ENCODE results near the gene KRT71. TPM values are rescaled to one million over a fixed set of nuclear protein-coding genes. Genes with fewer than 3 reads are reported as not detected.

The KRT71 gene
- total RNA-seq, 1 experiment from 2014 or later = not detected

DNA sequence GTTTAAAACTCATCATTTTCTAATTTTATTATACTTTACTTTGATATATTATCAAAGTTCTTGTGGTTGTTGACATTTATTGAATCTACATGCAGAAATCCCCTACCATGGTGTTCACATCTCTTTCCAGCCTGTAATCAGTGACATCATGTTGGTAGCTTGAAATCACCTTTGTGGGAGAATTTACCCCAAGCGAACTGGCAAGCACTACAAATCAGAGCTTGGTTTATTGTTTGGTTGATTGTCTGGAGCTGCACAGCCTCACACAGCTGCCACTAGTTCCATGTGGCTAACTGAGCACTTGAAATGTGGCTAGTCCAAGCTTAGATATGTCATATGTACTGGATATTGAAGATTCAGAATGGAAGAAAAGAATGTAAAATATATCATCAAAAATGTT lies 17.4 kb downstream of the KRT71 start (continued):
- TF ChIP-seq, protein P1, sequence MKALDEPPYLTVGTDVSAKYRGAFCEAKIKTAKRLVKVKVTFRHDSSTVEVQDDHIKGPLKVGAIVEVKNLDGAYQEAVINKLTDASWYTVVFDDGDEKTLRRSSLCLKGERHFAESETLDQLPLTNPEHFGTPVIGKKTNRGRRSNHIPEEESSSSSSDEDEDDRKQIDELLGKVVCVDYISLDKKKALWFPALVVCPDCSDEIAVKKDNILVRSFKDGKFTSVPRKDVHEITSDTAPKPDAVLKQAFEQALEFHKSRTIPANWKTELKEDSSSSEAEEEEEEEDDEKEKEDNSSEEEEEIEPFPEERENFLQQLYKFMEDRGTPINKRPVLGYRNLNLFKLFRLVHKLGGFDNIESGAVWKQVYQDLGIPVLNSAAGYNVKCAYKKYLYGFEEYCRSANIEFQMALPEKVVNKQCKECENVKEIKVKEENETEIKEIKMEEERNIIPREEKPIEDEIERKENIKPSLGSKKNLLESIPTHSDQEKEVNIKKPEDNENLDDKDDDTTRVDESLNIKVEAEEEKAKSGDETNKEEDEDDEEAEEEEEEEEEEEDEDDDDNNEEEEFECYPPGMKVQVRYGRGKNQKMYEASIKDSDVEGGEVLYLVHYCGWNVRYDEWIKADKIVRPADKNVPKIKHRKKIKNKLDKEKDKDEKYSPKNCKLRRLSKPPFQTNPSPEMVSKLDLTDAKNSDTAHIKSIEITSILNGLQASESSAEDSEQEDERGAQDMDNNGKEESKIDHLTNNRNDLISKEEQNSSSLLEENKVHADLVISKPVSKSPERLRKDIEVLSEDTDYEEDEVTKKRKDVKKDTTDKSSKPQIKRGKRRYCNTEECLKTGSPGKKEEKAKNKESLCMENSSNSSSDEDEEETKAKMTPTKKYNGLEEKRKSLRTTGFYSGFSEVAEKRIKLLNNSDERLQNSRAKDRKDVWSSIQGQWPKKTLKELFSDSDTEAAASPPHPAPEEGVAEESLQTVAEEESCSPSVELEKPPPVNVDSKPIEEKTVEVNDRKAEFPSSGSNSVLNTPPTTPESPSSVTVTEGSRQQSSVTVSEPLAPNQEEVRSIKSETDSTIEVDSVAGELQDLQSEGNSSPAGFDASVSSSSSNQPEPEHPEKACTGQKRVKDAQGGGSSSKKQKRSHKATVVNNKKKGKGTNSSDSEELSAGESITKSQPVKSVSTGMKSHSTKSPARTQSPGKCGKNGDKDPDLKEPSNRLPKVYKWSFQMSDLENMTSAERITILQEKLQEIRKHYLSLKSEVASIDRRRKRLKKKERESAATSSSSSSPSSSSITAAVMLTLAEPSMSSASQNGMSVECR (CRISPR knock-in tag; IDR thresholded peaks at IDR 0.05; ENCODE audit: borderline replicate concordance) = no peak
- no peak for TF ChIP-seq JAZF1 (CRISPR knock-in tag; IDR thresholded peaks at IDR 0.05)
- TF ChIP-seq, protein P2, sequence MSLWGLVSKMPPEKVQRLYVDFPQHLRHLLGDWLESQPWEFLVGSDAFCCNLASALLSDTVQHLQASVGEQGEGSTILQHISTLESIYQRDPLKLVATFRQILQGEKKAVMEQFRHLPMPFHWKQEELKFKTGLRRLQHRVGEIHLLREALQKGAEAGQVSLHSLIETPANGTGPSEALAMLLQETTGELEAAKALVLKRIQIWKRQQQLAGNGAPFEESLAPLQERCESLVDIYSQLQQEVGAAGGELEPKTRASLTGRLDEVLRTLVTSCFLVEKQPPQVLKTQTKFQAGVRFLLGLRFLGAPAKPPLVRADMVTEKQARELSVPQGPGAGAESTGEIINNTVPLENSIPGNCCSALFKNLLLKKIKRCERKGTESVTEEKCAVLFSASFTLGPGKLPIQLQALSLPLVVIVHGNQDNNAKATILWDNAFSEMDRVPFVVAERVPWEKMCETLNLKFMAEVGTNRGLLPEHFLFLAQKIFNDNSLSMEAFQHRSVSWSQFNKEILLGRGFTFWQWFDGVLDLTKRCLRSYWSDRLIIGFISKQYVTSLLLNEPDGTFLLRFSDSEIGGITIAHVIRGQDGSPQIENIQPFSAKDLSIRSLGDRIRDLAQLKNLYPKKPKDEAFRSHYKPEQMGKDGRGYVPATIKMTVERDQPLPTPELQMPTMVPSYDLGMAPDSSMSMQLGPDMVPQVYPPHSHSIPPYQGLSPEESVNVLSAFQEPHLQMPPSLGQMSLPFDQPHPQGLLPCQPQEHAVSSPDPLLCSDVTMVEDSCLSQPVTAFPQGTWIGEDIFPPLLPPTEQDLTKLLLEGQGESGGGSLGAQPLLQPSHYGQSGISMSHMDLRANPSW (CRISPR knock-in tag; conservative IDR thresholded peaks at IDR 0.05; ENCODE audit: low read depth) = no peak
- TF ChIP-seq, protein P3, sequence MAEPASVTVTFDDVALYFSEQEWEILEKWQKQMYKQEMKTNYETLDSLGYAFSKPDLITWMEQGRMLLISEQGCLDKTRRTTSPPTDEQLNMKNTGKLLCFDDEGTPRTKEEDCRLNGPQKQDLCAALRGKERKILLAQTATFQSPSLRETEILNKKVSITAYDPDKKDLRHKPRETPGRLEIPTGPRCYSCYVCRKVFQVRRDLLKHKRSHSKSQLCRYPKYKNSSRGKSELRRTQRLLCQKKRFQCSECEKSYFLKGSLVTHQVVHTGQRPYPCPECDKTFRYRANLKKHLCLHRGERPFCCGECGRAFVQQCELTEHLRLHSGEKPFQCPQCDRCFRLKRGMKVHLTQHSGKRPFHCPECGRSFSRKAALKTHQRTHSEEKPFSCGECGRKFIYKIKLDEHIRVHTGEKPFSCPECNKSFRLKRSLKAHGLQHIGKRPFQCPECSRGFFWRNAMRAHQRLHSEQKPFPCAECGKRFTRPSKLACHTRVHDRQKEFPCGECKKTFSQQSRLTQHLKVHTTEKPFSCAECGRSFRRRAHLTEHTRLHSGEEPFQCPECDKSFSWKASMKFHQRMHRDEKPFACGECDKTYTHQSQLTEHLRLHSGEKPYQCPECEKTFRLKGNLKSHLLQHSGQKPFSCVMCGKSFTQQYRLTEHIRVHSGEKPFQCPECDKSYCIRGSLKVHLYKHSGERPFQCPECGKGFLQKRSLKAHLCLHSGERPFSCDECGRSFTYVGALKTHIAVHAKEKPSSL (CRISPR knock-in tag; conservative IDR thresholded peaks at IDR 0.05) = no peak
- TF ChIP-seq E2F4 (CRISPR knock-in tag; IDR thresholded peaks at IDR 0.05; ENCODE audit: borderline replicate concordance, low read depth) = no peak
- no peak for TF ChIP-seq ZNF121 (CRISPR knock-in tag; IDR thresholded peaks at IDR 0.05)
- TF ChIP-seq ZNF317 (CRISPR knock-in tag; IDR thresholded peaks at IDR 0.05; ENCODE audit: borderline replicate concordance, low read depth) = no peak

DNA sequence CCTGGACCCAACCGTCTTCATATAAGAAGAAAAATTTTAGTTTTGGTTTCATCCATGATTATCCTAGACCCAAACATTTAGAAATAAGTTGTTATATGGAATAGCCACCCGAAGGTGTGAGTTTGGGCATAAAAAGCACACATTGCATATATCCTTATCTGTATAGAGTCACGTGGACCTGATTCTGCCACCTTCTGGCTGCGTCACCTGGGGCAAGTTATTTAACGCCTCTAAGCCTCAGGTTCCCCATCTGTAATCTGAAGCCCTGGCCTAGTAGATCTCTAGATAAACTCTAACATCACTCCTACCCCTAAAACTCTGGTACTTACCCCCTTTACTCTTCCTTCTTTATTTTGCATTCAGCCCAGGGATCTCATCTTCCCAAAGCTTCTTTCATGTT lies 18.5 kb downstream of the KRT71 start:
- no peaks in the 10 kb centered on the region for H3K9me3 Mint-ChIP-seq
- 0 out of 2 replicates have a peak overlapping the region, but pooled peaks have one; percentile 14 for H3K27ac Mint-ChIP-seq
- ChIA-PET POLR2A (no interaction called here), CTCF (interaction anchor here (0.6 to 5.1 kb wide), 10 partner anchors 10 to 331 kb away, joined by 3 to 28 read pairs (median 4); no protein-coding TSS in a partner anchor)
- H3K36me3 Mint-ChIP-seq = no peaks in the 10 kb centered on the region
- TF ChIP-seq ATF1 (CRISPR knock-in tag; IDR thresholded peaks at IDR 0.05) (no peak), USF1 (CRISPR knock-in tag; IDR thresholded peaks at IDR 0.05) (peak; percentile 54; the same call in 1 of the 2 replicates)
- TF ChIP-seq, protein P4, sequence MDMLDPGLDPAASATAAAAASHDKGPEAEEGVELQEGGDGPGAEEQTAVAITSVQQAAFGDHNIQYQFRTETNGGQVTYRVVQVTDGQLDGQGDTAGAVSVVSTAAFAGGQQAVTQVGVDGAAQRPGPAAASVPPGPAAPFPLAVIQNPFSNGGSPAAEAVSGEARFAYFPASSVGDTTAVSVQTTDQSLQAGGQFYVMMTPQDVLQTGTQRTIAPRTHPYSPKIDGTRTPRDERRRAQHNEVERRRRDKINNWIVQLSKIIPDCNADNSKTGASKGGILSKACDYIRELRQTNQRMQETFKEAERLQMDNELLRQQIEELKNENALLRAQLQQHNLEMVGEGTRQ (CRISPR knock-in tag; IDR thresholded peaks at IDR 0.05) = peak; percentile 65
- ATAC-seq (peak; percentile 51; the same call in 1 of the 2 replicates), DNase-seq (ENCODE audit: low spot score) (no peak)
- H3K27me3 Mint-ChIP-seq (ENCODE audit: low read depth) = no peaks in the 10 kb centered on the region
- no peak overlapping the region for H3K4me3 Mint-ChIP-seq
- H3K4me1 Mint-ChIP-seq = no peaks in the 10 kb centered on the region

All from WTC11 (cell line).